ENCODE results near the gene ABHD15. TPM values are rescaled to one million over a fixed set of nuclear protein-coding genes. Genes with fewer than 3 reads are reported as not detected.
A peak's percentile ranks its signal among the peaks of the same experiment; 100 is the strongest.
"Not testable (repeated sequence)": the region's sequence is repeated elsewhere in the genome, so short reads cannot be mapped to it uniquely, and the experiment has no call there.

The ABHD15 gene
- total RNA-seq, 1 donor from 2014 or later, result 5.2 TPM

- Histone ChIP-seq H3K27ac (ENCODE audit: low read depth, low read length) (peak overlapping the region; percentile 3), H3K4me3 (ENCODE audit: low read length in 3 of 3) (no peak overlapping the region), H3K27me3 (ENCODE audit: control insufficient read depth in 3 of 3, insufficient read depth in 3 of 3, low read length in 3 of 3) (peaks cover 0 to 6% (median 0%) of the 10 kb centered on the region in 3 donors), H3K9ac (ENCODE audit: low read depth in 1 of 3, low read length in 3 of 3) (no peak overlapping the region), H3K36me3 (ENCODE audit: control insufficient read depth in 3 of 3, insufficient read depth in 3 of 3, low read length in 3 of 3) (peaks cover 0 to 8% (median 0%) of the 10 kb centered on the region in 3 donors), H3K4me1 (ENCODE audit: control insufficient read depth in 3 of 3, insufficient read depth in 3 of 3, low read length in 3 of 3) (peaks cover 7 to 25% (median 20%) of the 10 kb centered on the region in 3 donors), H3K9me3 (ENCODE audit: control insufficient read depth in 3 of 3, low read length in 3 of 3) (no peaks in the 10 kb centered on the region)
These were observed 5.0 kb downstream of the ABHD15 start for GRCh38 chr17:29561554-29562517.

- H3K4me1 ChIP-seq (ENCODE audit: control insufficient read depth in 3 of 3, insufficient read depth in 3 of 3, low read length in 3 of 3), result peaks cover 7 to 18% (median 14%) of the 10 kb centered on the region in 3 donors
- no peak overlapping the region for H3K4me3 ChIP-seq (ENCODE audit: low read length in 3 of 3)
- no peak overlapping the region for H3K9ac ChIP-seq (ENCODE audit: low read depth in 1 of 3, low read length in 3 of 3)
- no peaks in the 10 kb centered on the region for H3K9me3 ChIP-seq (ENCODE audit: control insufficient read depth in 3 of 3, low read length in 3 of 3)
- peaks cover 0 to 8% (median 0%) of the 10 kb centered on the region in 3 donors for H3K36me3 ChIP-seq (ENCODE audit: control insufficient read depth in 3 of 3, insufficient read depth in 3 of 3, low read length in 3 of 3)
- no peaks in the 10 kb centered on the region for H3K27me3 ChIP-seq (ENCODE audit: control insufficient read depth in 3 of 3, insufficient read depth in 3 of 3, low read length in 3 of 3)
- no peak overlapping the region for H3K27ac ChIP-seq (ENCODE audit: low read depth, low read length)
These were observed 6.5 kb downstream of the ABHD15 start for GRCh38 chr17:29560316-29560715.

GRCh38 chr17:29559640-29560039 is 7.2 kb downstream of the ABHD15 start:
- H3K36me3 ChIP-seq (ENCODE audit: control insufficient read depth in 3 of 3, insufficient read depth in 3 of 3, low read length in 3 of 3), result peaks cover 0 to 8% (median 0%) of the 10 kb centered on the region in 3 donors
- H3K4me3 ChIP-seq (ENCODE audit: low read length in 3 of 3), result no peak overlapping the region
- no peak overlapping the region for H3K27ac ChIP-seq (ENCODE audit: low read depth, low read length)
- no peaks in the 10 kb centered on the region for H3K9me3 ChIP-seq (ENCODE audit: control insufficient read depth in 3 of 3, low read length in 3 of 3)
- H3K27me3 ChIP-seq (ENCODE audit: control insufficient read depth in 3 of 3, insufficient read depth in 3 of 3, low read length in 3 of 3), result no peaks in the 10 kb centered on the region
- H3K4me1 ChIP-seq (ENCODE audit: control insufficient read depth in 3 of 3, insufficient read depth in 3 of 3, low read length in 3 of 3), result peaks cover 7 to 16% (median 14%) of the 10 kb centered on the region in 3 donors
- no peak overlapping the region for H3K9ac ChIP-seq (ENCODE audit: low read depth in 1 of 3, low read length in 3 of 3)

- H3K9me3 ChIP-seq (ENCODE audit: control insufficient read depth in 3 of 3, low read length in 3 of 3); H3K4me3 ChIP-seq (ENCODE audit: low read length in 3 of 3); H3K27me3 ChIP-seq (ENCODE audit: control insufficient read depth in 3 of 3, insufficient read depth in 3 of 3, low read length in 3 of 3); H3K27ac ChIP-seq (ENCODE audit: low read depth, low read length); H3K36me3 ChIP-seq (ENCODE audit: control insufficient read depth in 3 of 3, insufficient read depth in 3 of 3, low read length in 3 of 3); H3K9ac ChIP-seq (ENCODE audit: low read depth in 1 of 3, low read length in 3 of 3): not testable (repeated sequence)
- peaks cover 7 to 16% (median 14%) of the 10 kb centered on the region in 3 donors for H3K4me1 ChIP-seq (ENCODE audit: control insufficient read depth in 3 of 3, insufficient read depth in 3 of 3, low read length in 3 of 3)
These were observed 8.7 kb downstream of the ABHD15 start for GRCh38 chr17:29558139-29558538.

GRCh38 chr17:29557739-29558116 is 9.1 kb downstream of the ABHD15 start:
- peaks cover 0 to 7% (median 0%) of the 10 kb centered on the region in 3 donors for H3K36me3 ChIP-seq (ENCODE audit: control insufficient read depth in 3 of 3, insufficient read depth in 3 of 3, low read length in 3 of 3)
- no peak overlapping the region for H3K9ac ChIP-seq (ENCODE audit: low read depth in 1 of 3, low read length in 3 of 3)
- peaks cover 7 to 16% (median 13%) of the 10 kb centered on the region in 3 donors for H3K4me1 ChIP-seq (ENCODE audit: control insufficient read depth in 3 of 3, insufficient read depth in 3 of 3, low read length in 3 of 3)
- H3K27me3 ChIP-seq (ENCODE audit: control insufficient read depth in 3 of 3, insufficient read depth in 3 of 3, low read length in 3 of 3), result no peaks in the 10 kb centered on the region
- H3K4me3 ChIP-seq (ENCODE audit: low read length in 3 of 3), result no peak overlapping the region
- no peaks in the 10 kb centered on the region for H3K9me3 ChIP-seq (ENCODE audit: control insufficient read depth in 3 of 3, low read length in 3 of 3)
- H3K27ac ChIP-seq (ENCODE audit: low read depth, low read length), result no peak overlapping the region

GRCh38 chr17:29557085-29557738 is 9.6 kb downstream of the ABHD15 start:
- H3K9ac ChIP-seq (ENCODE audit: low read depth in 1 of 3, low read length in 3 of 3), result no peak overlapping the region
- H3K36me3 ChIP-seq (ENCODE audit: control insufficient read depth in 3 of 3, insufficient read depth in 3 of 3, low read length in 3 of 3), result peaks cover 0 to 4% (median 0%) of the 10 kb centered on the region in 3 donors
- H3K27me3 ChIP-seq (ENCODE audit: control insufficient read depth in 3 of 3, insufficient read depth in 3 of 3, low read length in 3 of 3), result no peaks in the 10 kb centered on the region
- H3K9me3 ChIP-seq (ENCODE audit: control insufficient read depth in 3 of 3, low read length in 3 of 3), result no peaks in the 10 kb centered on the region
- H3K4me1 ChIP-seq (ENCODE audit: control insufficient read depth in 3 of 3, insufficient read depth in 3 of 3, low read length in 3 of 3), result peaks cover 6 to 11% (median 9%) of the 10 kb centered on the region in 3 donors
- no peak overlapping the region for H3K27ac ChIP-seq (ENCODE audit: low read depth, low read length)
- H3K4me3 ChIP-seq (ENCODE audit: low read length in 3 of 3), result no peak overlapping the region

GRCh38 chr17:29555840-29556239 is 11.0 kb downstream of the ABHD15 start:
- H3K9ac ChIP-seq (ENCODE audit: low read depth in 1 of 3, low read length in 3 of 3), result no peak overlapping the region

GRCh38 chr17:29549177-29549923 is 17.5 kb downstream of the ABHD15 start:
- H3K27ac ChIP-seq (ENCODE audit: low read depth, low read length), result no peak overlapping the region
- H3K9ac ChIP-seq (ENCODE audit: low read depth in 1 of 3, low read length in 3 of 3), result no peak overlapping the region
- no peaks in the 10 kb centered on the region for H3K27me3 ChIP-seq (ENCODE audit: control insufficient read depth in 3 of 3, insufficient read depth in 3 of 3, low read length in 3 of 3)
- H3K4me3 ChIP-seq (ENCODE audit: low read length in 3 of 3), result no peak overlapping the region
- peaks cover 0 to 8% (median 6%) of the 10 kb centered on the region in 3 donors for H3K4me1 ChIP-seq (ENCODE audit: control insufficient read depth in 3 of 3, insufficient read depth in 3 of 3, low read length in 3 of 3)
- H3K9me3 ChIP-seq (ENCODE audit: control insufficient read depth in 3 of 3, low read length in 3 of 3), result no peaks in the 10 kb centered on the region
- peaks cover 0 to 4% (median 0%) of the 10 kb centered on the region in 3 donors for H3K36me3 ChIP-seq (ENCODE audit: control insufficient read depth in 3 of 3, insufficient read depth in 3 of 3, low read length in 3 of 3)

More at GRCh38 chr17:29555840-29556239, 11.0 kb downstream of the ABHD15 start:
- Histone ChIP-seq H3K36me3 (ENCODE audit: control insufficient read depth in 3 of 3, insufficient read depth in 3 of 3, low read length in 3 of 3) (no peaks in the 10 kb centered on the region), H3K9me3 (ENCODE audit: control insufficient read depth in 3 of 3, low read length in 3 of 3) (no peaks in the 10 kb centered on the region), H3K27me3 (ENCODE audit: control insufficient read depth in 3 of 3, insufficient read depth in 3 of 3, low read length in 3 of 3) (no peaks in the 10 kb centered on the region), H3K27ac (ENCODE audit: low read depth, low read length) (no peak overlapping the region), H3K4me3 (ENCODE audit: low read length in 3 of 3) (no peak overlapping the region), H3K4me1 (ENCODE audit: control insufficient read depth in 3 of 3, insufficient read depth in 3 of 3, low read length in 3 of 3) (no peaks in the 10 kb centered on the region)

GRCh38 chr17:29546830-29547229 is 20.0 kb downstream of the ABHD15 start:
- Histone ChIP-seq H3K4me3 (ENCODE audit: low read length in 3 of 3) (no peak overlapping the region), H3K36me3 (ENCODE audit: control insufficient read depth in 3 of 3, insufficient read depth in 3 of 3, low read length in 3 of 3) (peaks cover 5 to 19% (median 19%) of the 10 kb centered on the region in 3 donors), H3K4me1 (ENCODE audit: control insufficient read depth in 3 of 3, insufficient read depth in 3 of 3, low read length in 3 of 3) (peaks cover 0 to 8% (median 6%) of the 10 kb centered on the region in 3 donors), H3K9ac (ENCODE audit: low read depth in 1 of 3, low read length in 3 of 3) (no peak overlapping the region), H3K27ac (ENCODE audit: low read depth, low read length) (no peak overlapping the region), H3K9me3 (ENCODE audit: control insufficient read depth in 3 of 3, low read length in 3 of 3) (no peaks in the 10 kb centered on the region), H3K27me3 (ENCODE audit: control insufficient read depth in 3 of 3, insufficient read depth in 3 of 3, low read length in 3 of 3) (no peaks in the 10 kb centered on the region)

All from skeletal muscle tissue (tissue), 4 donors.